Tibial nerve (tissue), 4 donors: ENCODE measurements around the gene HSD17B1.

ENCODE experiments used
- EP300 ChIP-seq, 2 donors: sonication (generic); formaldehyde crosslinking; IDR thresholded peaks; one replicate each; pipeline ENCODE4 v1.6.1; 2017; ENCODE audit warnings: antibody characterized with exemption in 2 of 2, mild to moderate bottlenecking in 1 of 2
- POLR2A ChIP-seq, 2 donors: fragments of 450-650 bp; IDR thresholded peaks; one replicate each; pipeline ENCODE4 v1.6.1; 2017; ENCODE audit warnings: antibody characterized with exemption in 2 of 2, mild to moderate bottlenecking in 2 of 2, moderate library complexity in 2 of 2
- TF ChIP-seq, protein P1 (sequence below), 5 experiments: fragments of 200-600 bp in 3 of 5; fragments of 450-650 bp in 2 of 5; sonication (generic) in 3 of 5; IDR thresholded peaks; one replicate each; pipeline ENCODE4 v1.5.1; 2016 to 2019; ENCODE audit warnings: antibody characterized with exemption in 5 of 5, mild to moderate bottlenecking in 3 of 5, moderate library complexity in 2 of 5

DNA sequence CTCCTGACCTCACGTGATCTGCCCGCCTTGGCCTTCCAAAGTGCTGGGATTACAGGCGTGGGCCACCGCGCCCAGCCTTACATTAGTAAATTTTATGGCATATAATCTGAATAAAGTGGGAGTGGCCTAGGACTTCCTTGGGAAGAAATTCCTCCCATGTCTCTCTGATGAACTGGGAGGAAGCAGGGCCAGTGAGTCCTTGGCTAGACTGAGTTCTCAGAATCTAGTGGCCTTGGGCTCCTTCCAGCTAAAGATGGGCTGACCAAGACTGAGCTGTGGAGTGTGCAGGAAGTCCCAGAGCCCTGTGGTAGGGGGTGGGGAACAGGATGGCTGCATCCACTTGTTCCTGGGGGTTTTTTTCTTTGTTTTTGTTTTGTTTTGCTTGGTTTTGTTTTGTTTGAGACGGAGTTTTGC is 26.7 kb upstream of the HSD17B1 start:
- TF ChIP-seq, protein P1, sequence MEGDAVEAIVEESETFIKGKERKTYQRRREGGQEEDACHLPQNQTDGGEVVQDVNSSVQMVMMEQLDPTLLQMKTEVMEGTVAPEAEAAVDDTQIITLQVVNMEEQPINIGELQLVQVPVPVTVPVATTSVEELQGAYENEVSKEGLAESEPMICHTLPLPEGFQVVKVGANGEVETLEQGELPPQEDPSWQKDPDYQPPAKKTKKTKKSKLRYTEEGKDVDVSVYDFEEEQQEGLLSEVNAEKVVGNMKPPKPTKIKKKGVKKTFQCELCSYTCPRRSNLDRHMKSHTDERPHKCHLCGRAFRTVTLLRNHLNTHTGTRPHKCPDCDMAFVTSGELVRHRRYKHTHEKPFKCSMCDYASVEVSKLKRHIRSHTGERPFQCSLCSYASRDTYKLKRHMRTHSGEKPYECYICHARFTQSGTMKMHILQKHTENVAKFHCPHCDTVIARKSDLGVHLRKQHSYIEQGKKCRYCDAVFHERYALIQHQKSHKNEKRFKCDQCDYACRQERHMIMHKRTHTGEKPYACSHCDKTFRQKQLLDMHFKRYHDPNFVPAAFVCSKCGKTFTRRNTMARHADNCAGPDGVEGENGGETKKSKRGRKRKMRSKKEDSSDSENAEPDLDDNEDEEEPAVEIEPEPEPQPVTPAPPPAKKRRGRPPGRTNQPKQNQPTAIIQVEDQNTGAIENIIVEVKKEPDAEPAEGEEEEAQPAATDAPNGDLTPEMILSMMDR (IDR thresholded peaks at IDR 0.05), result no peak
- TF ChIP-seq POLR2A (IDR thresholded peaks at IDR 0.05) (no peak), EP300 (IDR thresholded peaks at IDR 0.05) (no peak)
